Glutamatergic neuron (in vitro differentiated cells): ENCODE data around the gene TBC1D10B. TPM values are rescaled to one million over a fixed set of nuclear protein-coding genes. Genes with fewer than 3 reads are reported as not detected.
A peak's percentile ranks its signal among the peaks of the same experiment; 100 is the strongest.

Experiments used
- DNase-seq: peaks from one replicate; pipeline ENCODE4 v3.0.0; 2022
- H3K27ac Mint-ChIP-seq: one replicate; pipeline ENCODE4 v1.8.0; 2020; ENCODE audit warnings: mild to moderate bottlenecking, mixed read lengths, inconsistent platforms; ENCODE audit not compliant: unreplicated experiment
- H3K27me3 Mint-ChIP-seq: one replicate; pipeline ENCODE4 v1.8.0; 2020; ENCODE audit warnings: mild to moderate bottlenecking, moderate library complexity, mixed read lengths, inconsistent platforms; ENCODE audit not compliant: unreplicated experiment
- H3K36me3 Mint-ChIP-seq: one replicate; pipeline ENCODE4 v1.8.0; 2020; ENCODE audit warnings: mild to moderate bottlenecking, mixed read lengths, inconsistent platforms; ENCODE audit not compliant: unreplicated experiment
- H3K4me1 Mint-ChIP-seq: one replicate; pipeline ENCODE4 v1.8.0; 2020; ENCODE audit warnings: mild to moderate bottlenecking, low read depth, mixed read lengths, inconsistent platforms; ENCODE audit not compliant: unreplicated experiment
- H3K4me3 Mint-ChIP-seq: one replicate; pipeline ENCODE4 v1.8.0; 2020; ENCODE audit warnings: mild to moderate bottlenecking, mixed read lengths, inconsistent platforms; ENCODE audit not compliant: unreplicated experiment
- H3K9me3 Mint-ChIP-seq: one replicate; pipeline ENCODE4 v1.8.0; 2020; ENCODE audit warnings: mild to moderate bottlenecking, moderate library complexity, mixed read lengths, inconsistent platforms; ENCODE audit not compliant: unreplicated experiment
- CTCF ChIP-seq: fragments of 200-600 bp; sonication (generic); IDR thresholded peaks from one replicate; pipeline ENCODE4 v1.5.0; 2021; ENCODE audit not compliant: partially characterized antibody, unreplicated experiment
- total RNA-seq: library from RNA; stranded (reverse); fragmentation: NEBNext Ultra II Directional; extraction: Animal tissue kit (Norgen Biotek cat#: 25700); gene quantifications from one replicate; pipeline ENCODE4 v1.2.1, GENCODE V29; 2021; ENCODE audit not compliant: unreplicated experiment

TBC1D10B gene
- total RNA-seq, 1 donor from 2014 or later, result 85.2 TPM

- Mint-ChIP-seq H3K27me3 (peaks cover 18% of the 10 kb centered on the region), H3K9me3 (peaks cover 16% of the 10 kb centered on the region), H3K27ac (peak overlapping the region; percentile 100), H3K4me3 (peak overlapping the region; percentile 97), H3K4me1 (peaks cover 15% of the 10 kb centered on the region), H3K36me3 (peaks cover 4% of the 10 kb centered on the region)
- TF ChIP-seq CTCF, result no peak
- no peak for DNase-seq
Observed at GRCh38 chr16:30377050-30377811, 6.9 kb upstream of the TBC1D10B start.

- no peak for TF ChIP-seq CTCF
- Mint-ChIP-seq H3K4me3 (no peak overlapping the region), H3K27ac (peak overlapping the region; percentile 100), H3K4me1 (peaks cover 22% of the 10 kb centered on the region), H3K9me3 (peaks cover 20% of the 10 kb centered on the region), H3K27me3 (peaks cover 23% of the 10 kb centered on the region), H3K36me3 (peaks cover 4% of the 10 kb centered on the region)
- no peak for DNase-seq
Observed at GRCh38 chr16:30376461-30376902, 6.2 kb upstream of the TBC1D10B start.

GRCh38 chr16:30375864-30376263 is 5.6 kb upstream of the TBC1D10B start:
- Mint-ChIP-seq H3K9me3 (peaks cover 24% of the 10 kb centered on the region), H3K4me3 (no peak overlapping the region), H3K27ac (no peak overlapping the region), H3K4me1 (peaks cover 26% of the 10 kb centered on the region), H3K27me3 (peaks cover 28% of the 10 kb centered on the region), H3K36me3 (peaks cover 4% of the 10 kb centered on the region)
- DNase-seq, result no peak
- no peak for TF ChIP-seq CTCF

- Mint-ChIP-seq H3K4me3 (no peak within 1 kb of the TSS), H3K9me3 (peaks cover 25% of the 10 kb centered on the region), H3K4me1 (peaks cover 23% of the 10 kb centered on the region), H3K36me3 (peaks cover 3% of the 10 kb centered on the region), H3K27ac (peak within 1 kb of the TSS; percentile 82), H3K27me3 (peaks cover 31% of the 10 kb centered on the region)
- no peak for TF ChIP-seq CTCF
- no peak for DNase-seq
Observed at GRCh38 chr16:30374538-30374937, 4.2 kb upstream of the TBC1D10B start, which contains the start of gene MYL11. Gene MYL11, plus strand, starts transcription at chr16:30374802. Its CDS starts 56 bp downstream, at chr16:30374858.

- DNase-seq, result no peak
- Mint-ChIP-seq H3K9me3 (peaks cover 25% of the 10 kb centered on the region), H3K27me3 (peaks cover 26% of the 10 kb centered on the region), H3K4me1 (peaks cover 28% of the 10 kb centered on the region), H3K27ac (peak overlapping the region; percentile 76), H3K4me3 (peak overlapping the region; percentile 64), H3K36me3 (peaks cover 3% of the 10 kb centered on the region)
- no peak for TF ChIP-seq CTCF
Observed at GRCh38 chr16:30372725-30373124, 2.4 kb upstream of the TBC1D10B start.
